CD4-positive, alpha-beta T cell treated with Interleukin-2 at 100 ng/mL for 4 hours (primary cell): ENCODE results near the gene OTOGL.
"Not testable (repeated sequence)": the region's sequence is repeated elsewhere in the genome, so short reads cannot be mapped to it uniquely, and the experiment has no call there.

Source experiments
- DNase-seq: peaks from one replicate; pipeline ENCODE4 v3.0.0-alpha.2; 2020; ENCODE audit warnings: low spot score

OTOGL gene

DNA sequence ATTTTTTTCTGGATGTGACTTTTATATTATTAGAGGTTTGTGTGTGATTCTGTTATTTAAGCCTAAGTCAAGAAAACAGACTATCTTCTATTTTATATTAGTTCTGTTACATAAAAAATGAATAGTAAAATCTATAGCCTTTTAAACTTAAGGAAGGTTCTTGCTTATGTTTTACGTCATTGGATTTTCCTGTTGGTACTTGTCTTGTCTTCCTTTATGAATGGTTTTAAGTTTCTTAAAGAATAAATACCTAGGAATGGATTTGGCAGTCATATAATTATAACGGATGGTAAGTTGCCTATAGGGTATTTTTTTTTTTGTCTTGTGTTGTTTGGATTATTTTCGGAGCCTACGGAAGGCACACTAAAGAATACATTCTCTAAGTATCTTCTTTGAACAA is 182.9 kb downstream of the OTOGL start:
- no peak for DNase-seq

DNA sequence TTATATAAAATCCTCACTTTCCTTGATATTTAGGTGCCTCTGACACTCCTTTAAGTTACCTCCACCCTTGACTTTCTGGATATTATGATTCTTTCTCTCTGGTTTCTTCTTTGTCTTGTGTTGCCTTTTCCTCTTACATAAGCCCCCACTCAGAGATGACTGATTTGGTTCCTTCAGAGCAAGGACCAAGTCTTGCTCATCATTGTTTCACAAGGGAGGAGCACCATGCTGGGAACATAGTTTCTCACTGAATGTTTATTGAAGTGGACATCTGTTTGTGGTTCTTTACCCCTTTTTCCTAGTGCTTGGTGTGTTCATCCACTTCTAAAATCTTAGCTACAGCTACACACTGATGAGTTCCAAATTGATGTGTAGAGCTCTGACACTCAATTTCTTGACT is 183.4 kb downstream of the OTOGL start:
- DNase-seq: no peak

DNA sequence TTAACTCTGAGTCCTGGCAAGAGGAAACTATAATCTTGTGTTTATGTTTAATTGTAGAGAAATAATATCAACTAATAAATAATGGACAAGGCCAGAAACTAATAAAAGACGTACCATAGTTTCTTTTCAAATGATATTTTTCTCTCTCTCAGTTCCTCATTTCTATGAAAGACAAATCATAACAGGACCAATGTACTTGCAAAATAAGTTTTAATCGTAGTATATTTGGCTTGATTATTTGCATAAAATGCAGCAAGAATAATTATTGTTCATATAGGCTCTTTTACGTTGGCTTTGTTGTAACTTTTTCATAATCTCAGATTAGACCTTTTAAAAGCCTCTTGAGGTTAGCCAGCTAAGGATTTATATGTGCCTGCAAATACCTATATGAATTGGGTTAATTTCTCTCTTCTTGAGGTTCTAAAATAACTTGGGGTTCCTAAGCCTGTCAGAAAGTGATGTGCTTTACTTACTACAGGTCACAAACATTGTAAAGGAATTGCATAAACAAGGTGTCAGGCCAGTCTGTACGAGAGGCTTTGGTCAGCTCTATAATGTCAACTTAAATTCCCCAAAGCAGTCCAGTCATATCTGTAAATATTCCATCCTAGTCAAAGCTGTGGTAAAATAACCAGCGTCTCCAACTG is 191.9 kb downstream of the OTOGL start:
- no peak for DNase-seq

DNA sequence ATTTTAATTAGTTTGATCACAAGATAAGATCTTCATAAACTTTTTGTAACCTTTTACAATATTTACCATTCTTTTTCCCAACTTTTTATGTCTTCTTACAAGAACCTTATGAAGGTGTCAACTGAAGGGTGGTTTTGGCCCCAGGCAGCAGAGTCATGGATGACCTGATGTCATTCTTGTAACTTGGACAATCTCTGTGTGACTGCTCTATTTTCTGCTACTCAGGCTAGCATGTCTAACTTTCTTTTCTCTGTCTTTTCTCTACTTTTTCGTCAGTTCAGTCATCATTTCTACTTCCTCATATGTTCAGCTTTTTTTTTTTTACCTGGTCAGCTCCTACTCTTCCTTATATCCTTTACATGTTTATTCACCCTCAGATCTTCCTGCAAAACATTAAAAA is 194.0 kb downstream of the OTOGL start:
- no peak for DNase-seq

DNA sequence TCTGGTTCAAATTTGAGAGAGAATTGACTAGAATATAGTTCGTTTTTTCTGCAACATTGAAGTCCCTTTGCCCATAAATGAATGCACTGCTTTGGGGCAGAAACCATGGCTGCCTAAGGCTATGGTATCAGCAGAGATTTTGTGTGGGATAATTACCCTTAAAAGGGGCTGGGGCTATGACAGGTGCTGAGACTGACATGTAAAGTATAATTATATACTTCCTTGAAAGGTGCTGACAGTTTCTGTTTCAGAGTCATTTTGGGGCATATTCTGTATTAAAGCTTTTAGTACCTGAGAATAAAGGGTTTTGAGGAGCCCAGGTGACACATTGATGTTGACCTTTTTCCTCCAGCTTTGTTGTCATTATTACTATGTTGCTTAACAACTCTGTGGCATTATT is 194.4 kb downstream of the OTOGL start:
- DNase-seq: no peak

DNA sequence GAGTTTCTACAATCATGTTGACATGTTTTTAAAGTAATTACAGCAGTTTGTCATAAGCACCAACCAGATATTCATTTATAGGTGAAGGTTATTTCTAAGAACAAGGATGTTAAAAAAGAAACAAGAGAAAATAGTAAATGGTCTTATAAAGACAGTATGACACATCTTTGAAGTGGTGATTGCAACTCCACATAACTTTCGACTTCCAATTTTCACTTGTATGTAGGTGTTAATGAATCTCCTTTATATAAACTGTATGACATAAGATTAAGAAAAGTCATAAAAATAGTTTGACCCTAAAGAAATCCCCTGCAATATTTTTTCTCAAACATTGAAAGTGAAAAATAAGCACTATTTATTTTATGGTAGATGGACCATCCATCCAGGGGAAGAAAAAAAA is 199.9 kb downstream of the OTOGL start:
- no peak for DNase-seq

DNA sequence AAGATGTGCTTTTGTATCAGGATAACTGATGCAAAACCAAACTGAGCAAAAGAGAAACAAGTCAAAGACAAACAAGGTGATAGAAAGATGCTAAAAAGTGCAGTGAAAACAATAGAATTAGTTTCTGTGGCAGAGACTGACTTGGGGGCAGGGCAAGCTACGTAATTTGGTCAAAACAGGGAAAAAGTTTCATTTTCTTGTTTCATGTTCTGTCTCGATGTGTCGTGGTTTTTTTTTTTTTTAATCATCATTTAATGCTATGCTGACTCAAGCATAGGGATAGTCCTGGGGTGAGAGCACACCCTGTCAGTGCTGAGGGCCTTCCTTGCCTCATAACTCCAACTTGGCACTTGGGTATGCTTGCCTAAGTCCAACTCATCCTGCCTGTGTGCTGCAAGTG is 200.6 kb downstream of the OTOGL start:
- DNase-seq: no peak

DNA sequence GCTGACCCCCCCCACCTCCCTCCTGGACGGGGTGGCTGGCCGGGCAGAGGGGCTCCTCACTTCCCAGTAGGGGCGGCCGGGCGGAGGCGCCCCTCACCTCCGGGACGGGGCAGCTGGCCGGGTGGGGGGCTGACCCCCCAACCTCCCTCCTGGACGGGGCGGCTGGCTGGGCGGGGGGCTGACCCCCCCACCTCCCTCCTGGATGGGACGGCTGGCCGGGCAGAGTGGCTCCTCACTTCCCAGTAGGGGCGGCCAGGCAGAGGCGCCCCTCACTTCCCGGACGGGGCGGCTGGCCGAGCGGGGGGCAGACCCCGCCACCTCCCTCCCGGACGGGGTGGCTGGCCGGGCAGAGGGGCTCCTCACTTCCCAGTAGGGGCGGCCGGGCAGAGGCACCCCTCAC is 208.1 kb downstream of the OTOGL start:
- DNase-seq: not testable (repeated sequence)

DNA sequence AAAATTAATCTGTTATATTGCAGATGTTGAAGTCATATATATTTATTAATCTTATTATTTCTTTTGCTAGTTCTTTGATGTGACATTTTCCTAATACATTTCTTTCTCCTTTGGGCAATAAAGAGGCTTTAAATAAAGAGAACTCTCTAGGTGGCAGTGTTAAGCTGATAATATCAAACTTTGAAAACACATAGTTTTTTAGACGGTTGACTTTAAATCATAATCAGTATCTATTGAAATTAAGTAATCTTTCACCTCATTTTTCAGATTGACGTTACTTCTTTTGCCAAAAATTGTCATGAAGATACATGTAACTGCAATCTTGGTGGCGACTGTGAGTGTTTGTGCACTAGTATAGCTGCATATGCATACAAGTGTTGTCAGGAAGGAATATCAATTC is 213.9 kb downstream of the OTOGL start:
- no peak for DNase-seq

DNA sequence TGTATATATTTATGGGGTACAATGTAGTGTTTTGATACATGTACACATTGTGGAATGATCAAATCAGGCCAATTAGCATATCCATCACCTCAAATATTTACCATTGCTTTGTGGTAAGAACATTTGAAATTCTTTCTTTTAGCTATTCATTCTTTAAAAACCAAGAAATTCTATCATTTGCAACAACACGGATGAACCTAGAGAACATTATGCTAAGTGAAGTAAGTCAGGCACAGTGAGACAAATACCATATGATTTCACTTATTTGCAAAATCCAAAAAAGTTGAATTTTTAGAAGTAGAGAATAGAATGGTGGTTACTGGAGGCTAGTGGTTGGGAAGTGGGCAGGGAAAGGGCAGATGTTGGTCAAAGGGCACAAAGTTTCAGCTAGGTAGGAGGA is 215.4 kb downstream of the OTOGL start:
- no peak for DNase-seq

DNA sequence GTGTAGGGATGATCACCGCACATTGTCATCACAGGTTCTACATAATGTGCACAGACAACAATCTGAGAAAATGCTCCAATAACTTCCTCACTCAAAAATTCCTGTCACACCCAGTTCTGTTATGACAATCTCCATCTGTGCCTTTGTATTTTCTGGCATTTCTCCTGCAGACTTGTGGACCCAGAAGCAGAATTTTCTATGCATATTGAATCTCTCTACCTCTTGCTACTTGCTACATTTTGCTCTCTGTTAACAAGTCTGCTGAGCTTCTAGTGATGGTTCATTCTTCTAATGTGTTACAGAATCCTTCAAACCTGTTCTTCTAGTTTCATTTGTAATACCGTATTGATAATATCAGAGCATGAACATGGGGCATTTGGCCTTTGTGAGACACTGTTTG is 216.9 kb downstream of the OTOGL start:
- DNase-seq: no peak

DNA sequence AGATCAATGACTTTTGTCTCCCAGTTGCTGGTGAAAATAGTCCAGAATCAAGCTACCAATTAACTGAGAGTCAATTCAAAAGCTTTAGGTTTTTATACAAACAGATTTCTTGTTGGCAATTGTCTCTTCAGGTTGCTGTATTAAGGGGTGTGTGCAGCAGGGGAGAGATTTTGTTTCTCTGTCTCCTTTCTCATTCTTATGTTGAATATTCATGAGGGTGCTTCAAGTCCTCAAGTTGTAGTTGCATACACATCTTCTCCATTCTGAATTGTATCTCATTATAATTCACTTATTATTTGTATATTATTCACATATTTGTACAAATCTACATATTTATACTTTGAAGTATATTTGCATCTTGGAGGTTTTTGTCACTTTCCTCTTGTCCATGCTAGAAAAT is 218.0 kb downstream of the OTOGL start:
- no peak for DNase-seq

DNA sequence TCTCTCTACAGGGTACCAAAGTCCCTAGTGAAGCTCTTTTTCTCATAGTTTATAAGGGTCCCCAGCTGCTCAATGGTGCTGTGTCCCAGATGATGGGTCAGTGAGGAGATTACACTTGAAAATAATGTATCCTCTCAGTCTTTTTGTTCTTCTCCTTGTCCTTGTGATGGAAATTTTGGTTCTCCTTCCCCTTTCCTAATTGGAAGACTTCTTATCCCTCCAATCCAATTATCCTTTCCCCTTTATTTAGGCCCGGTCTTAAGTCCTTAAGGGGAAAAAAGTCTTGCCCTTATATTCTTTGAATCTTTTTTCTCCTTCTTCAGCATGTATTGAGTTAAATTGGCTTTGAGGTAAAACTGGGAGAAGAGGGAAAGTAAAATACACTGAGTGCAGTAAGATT is 218.6 kb downstream of the OTOGL start:
- no peak for DNase-seq

DNA sequence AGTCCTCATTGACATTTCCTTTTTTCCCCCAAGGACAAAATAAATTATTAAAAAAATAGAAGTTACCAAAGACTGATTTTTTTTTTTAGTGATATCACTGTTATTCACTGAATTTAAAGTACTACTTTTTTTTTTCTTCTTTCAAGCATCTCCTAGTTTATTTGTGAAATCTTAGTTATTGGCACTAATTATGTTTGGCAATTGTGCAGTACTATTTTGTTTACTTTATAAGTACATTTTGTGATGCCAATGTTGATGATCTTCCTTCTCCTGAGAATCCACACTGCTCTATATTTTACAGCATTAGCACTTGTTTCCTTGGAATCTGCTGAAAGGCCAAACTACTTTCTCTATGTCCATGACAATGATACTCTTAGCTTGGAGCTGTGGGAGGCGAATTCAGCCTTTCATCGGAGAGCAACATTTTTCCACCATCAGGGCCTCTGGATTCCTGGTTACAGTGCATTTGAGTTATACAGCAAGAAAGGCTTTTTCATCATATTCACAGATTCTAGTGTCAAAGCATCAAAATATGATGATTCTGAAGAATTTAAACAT is 220.9 kb downstream of the OTOGL start:
- DNase-seq: no peak

DNA sequence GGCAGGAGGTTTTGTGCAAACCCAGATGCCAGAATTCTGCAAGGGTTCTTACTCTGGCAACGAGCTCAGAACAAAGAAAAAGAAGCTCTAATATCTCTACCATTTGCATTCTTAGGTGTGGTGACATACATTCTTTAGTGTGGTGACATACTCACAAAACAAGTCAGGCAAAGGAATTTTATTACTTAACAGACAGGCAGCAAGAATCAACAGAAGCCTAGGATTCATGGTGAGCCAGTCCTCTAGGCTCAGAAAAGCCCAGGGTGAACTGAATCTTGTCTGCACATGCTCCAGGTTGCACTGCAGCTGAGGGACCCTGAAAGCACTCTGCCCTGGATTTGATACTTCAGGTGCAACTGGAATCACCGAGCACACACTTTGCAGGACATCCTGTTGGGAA is 222.3 kb downstream of the OTOGL start:
- no peak for DNase-seq

DNA sequence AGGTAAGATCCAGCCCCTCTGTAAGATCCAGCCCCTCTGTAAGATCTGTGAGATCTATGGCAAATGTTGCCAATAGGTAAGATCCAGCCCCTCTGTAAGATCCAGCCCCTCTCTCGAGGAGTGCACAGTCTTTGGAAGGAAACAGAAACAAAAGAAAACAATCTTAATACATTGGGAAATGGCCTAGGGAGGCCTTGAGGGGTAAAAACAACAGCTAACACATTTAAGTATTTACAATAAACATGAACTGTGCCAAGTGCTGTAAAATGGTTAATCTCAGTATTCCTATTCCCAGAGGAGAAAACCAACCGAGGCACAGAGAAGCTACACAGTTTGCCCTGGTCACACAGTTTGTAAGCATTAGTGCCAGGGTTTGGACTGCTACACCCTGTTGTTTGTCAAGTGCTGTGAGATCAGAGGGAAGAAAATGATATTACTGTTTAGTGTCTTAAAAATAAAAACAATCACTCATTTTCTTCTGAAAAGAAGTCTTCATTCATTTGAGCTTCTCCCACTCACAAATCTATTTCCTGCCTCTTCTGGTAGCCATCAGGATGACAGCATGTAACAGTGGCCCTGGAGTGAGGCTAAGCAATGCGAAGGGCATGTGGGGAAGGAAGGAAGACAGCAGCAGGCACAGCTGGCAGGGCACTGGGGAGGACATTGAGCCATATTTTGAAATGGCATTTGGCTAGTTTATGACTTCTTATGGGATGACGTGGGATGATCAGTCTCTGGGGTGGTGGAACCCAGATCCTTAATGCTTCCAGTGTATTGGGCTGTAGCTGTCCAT is 226.0 kb downstream of the OTOGL start:
- DNase-seq: no peak

DNA sequence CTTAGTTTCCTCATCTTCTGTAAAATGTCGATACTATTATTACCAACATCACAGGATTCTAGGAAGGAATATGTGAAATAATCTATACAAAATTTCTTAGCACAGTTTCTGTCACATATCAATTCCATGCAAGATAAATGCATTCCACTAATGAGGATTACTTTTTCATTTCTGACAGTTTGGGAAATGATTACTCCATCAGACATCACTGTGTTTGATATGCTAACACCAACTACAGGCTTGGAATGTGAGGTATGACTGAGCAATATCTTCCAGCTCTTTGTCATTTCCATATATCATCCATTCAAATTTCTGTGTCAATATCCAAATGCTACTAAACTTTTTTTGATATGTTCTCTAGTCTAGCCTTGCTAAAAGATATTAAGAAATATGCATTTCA is 233.5 kb downstream of the OTOGL start:
- DNase-seq: no peak

DNA sequence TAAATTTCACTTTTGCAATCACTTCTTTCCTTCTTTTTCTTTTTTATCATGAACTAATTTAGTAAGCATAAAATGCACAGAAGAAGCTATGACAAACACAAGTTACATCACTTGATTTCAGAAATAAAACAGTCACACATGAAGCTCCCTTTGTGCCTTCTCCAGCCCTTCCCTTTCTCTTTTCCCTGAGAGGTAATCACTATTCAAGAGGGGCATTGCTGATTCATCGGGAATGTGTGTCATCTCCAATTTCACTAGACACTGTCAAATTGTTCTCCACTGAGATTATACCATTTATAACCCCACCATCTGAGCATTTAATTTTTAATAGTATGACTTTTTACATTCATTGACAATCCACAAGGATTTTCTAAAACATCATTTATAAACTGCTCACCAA is 253.1 kb downstream of the OTOGL start:
- no peak for DNase-seq

DNA sequence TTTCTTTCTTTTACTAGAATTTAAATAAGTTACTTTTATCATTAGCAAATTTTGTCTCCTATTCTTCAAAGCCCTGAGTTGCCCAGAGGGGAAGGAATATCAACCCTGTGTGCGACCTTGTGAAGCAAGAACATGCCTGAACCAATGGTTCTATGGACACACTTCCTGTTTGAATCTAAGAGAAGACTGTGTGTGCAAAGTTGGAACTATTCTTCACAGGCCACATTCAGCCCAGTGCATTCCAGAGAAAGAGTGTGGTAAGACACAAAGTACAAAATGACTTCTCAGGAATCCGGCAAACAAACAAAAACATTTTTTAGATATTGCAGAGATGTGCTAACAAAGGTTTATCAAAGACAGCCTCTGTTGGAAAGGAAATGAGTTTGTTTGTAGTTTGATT is 253.9 kb downstream of the OTOGL start:
- DNase-seq: no peak

DNA sequence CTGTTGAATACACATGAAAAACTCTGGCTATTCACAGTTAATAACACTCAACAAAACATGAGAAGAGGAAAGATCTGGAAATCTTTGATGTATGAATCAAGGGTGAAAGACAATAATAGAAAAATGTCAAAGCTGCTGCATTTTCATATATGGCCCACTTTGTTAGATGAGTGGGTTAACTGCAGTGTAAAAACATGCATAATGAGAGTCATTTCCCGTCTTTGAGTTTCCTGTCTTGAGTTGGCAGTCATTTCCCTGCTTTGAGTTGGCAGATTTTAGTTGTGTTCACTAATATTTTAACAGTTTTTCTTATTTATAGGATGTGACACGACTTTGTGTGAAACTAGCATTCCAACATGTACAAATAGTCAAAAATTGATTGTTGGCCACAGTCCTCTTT is 256.8 kb downstream of the OTOGL start:
- no peak for DNase-seq

DNA sequence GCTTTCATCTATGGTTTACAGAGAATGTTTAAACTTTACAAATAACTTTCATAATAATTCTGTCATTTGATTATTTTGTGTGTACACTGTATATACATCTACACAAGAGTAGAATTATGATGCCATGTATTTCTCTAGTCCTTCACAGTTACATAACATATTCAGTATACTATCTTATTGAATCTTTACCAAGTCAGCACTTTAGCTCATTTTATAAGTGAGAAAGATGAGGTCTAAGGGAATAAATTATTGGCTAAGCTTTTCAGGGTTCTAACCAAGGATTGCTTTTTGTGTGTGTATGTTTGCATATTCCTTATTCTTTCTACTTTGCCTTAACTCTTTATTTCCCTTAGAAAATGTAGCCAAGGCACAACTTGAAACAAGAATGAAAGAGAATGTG is 260.4 kb downstream of the OTOGL start:
- DNase-seq: no peak

DNA sequence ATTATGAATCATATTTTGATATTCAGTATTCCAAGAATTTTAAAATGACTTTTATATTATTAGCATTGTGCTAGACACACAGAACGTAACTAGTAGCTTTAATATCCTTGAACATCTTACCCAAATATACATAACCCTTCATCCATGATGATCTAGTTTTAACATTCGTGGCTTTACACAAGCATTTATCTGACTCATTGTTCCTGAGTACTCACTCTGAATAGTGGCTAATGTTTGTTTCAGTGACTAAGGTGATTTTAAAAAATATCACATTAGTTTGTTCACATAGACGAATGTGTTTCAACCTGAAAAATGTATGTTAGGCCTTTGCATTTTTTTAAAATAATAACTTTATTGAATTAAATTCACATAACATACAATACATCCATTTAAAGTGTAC is 264.7 kb downstream of the OTOGL start:
- no peak for DNase-seq

DNA sequence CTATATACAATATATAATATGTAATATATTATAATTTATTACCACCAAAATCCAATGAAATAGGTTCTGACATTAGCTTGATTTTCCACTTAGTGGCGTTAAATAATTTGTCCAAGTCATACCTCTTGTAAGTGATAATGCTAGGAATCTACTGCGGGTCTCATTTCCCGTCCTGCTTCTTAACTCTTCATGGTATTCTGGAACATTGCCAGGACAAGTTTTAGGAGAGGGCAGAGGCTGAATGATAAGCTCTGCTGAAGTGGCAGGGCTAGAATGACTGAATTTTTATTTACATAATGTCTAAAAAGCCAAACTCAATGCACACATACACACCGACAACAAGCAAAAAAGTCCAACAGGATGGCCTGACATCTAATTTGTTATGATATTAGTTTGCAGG is 274.3 kb downstream of the OTOGL start:
- DNase-seq: no peak

DNA sequence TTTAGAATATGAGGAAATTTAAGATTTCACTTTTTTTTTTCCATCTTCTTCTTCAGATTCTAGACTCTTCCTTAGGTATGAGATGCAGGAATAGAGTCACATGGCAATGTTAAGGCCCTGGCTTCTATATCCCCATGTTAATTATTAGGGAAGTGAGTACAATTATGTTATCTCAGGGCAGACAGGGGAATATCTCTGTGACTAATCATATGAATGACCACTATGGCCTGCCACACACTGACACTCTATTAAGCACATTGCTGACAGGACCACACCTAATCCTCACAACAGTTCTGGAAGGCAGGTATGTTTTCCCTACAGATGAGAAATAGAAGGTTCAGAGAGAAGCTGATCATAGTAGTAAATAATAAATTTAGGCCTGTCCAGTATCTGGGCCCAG is 275.3 kb downstream of the OTOGL start:
- no peak for DNase-seq
